ENCODE results near the gene C2orf76. TPM values are rescaled to one million over a fixed set of nuclear protein-coding genes. Genes with fewer than 3 reads are reported as not detected.

C2orf76 gene
- total RNA-seq, 2 donors from 2014 or later = 10.7 to 10.9 TPM

GRCh38 chr2:119311371-119311770, 55.3 kb downstream of the C2orf76 start:
- H3K4me3 ChIP-seq (ENCODE audit: low read length) = no peak overlapping the region
- Mint-ChIP-seq H3K27me3 (ENCODE audit: insufficient read depth) (no peaks in the 10 kb centered on the region), H3K4me3 (no peak overlapping the region), H3K9me3 (no peaks in the 10 kb centered on the region), H3K36me3 (ENCODE audit: low read depth) (no peaks in the 10 kb centered on the region), H3K4me1 (peaks cover 6% of the 10 kb centered on the region), H3K27ac (no peak overlapping the region)
- no peaks in the 10 kb centered on the region for H3K9me3 ChIP-seq (ENCODE audit: control insufficient read depth, low read length)
- peak; percentile 68 for DNase-seq
- 75% methylated on average over 5 of the region's 5 CpGs; no CpG with 5 or more reads in 1 of the 2 experiments for WGBS, 2 experiments (ENCODE audit: insufficient coverage in 1 of 2, insufficient read length in 1 of 2)
- TF ChIP-seq CTCF (conservative IDR thresholded peaks at IDR 0.05) = peak; percentile 58
- H3K27ac ChIP-seq (ENCODE audit: low read depth, low read length) = no peak overlapping the region
- H3K4me1 ChIP-seq (ENCODE audit: control insufficient read depth, insufficient read depth, low read length) = no peaks in the 10 kb centered on the region
- H3K9ac ChIP-seq (ENCODE audit: extremely low read depth, low read length, poor library complexity, severe bottlenecking) = no peak overlapping the region
- H3K27me3 ChIP-seq (ENCODE audit: control insufficient read depth, insufficient read depth, low read length, poor library complexity, severe bottlenecking) = no peaks in the 10 kb centered on the region
- H3K36me3 ChIP-seq (ENCODE audit: control insufficient read depth, insufficient read depth, low read length) = no peaks in the 10 kb centered on the region

GRCh38 chr2:119308793-119309330, 57.8 kb downstream of the C2orf76 start:
- Mint-ChIP-seq H3K36me3 (ENCODE audit: low read depth) (no peaks in the 10 kb centered on the region), H3K27ac (no peak overlapping the region), H3K9me3 (no peaks in the 10 kb centered on the region), H3K4me3 (no peak overlapping the region), H3K27me3 (ENCODE audit: insufficient read depth) (no peaks in the 10 kb centered on the region), H3K4me1 (peaks cover 7% of the 10 kb centered on the region)
- no peak for DNase-seq
- no peak for TF ChIP-seq CTCF (conservative IDR thresholded peaks at IDR 0.05)
- WGBS, 2 experiments (ENCODE audit: insufficient coverage in 1 of 2, insufficient read length in 1 of 2) = 87 to 96% methylated on average over 3 to 4 of the region's 4 CpGs
- Histone ChIP-seq H3K9me3 (ENCODE audit: control insufficient read depth, low read length) (no peaks in the 10 kb centered on the region), H3K9ac (ENCODE audit: extremely low read depth, low read length, poor library complexity, severe bottlenecking) (no peak overlapping the region), H3K4me3 (ENCODE audit: low read length) (no peak overlapping the region), H3K27ac (ENCODE audit: low read depth, low read length) (no peak overlapping the region), H3K4me1 (ENCODE audit: control insufficient read depth, insufficient read depth, low read length) (no peaks in the 10 kb centered on the region), H3K27me3 (ENCODE audit: control insufficient read depth, insufficient read depth, low read length, poor library complexity, severe bottlenecking) (no peaks in the 10 kb centered on the region), H3K36me3 (ENCODE audit: control insufficient read depth, insufficient read depth, low read length) (no peaks in the 10 kb centered on the region)

GRCh38 chr2:119307419-119308140, 59.1 kb downstream of the C2orf76 start:
- no peaks in the 10 kb centered on the region for H3K9me3 Mint-ChIP-seq
- H3K27ac ChIP-seq (ENCODE audit: low read depth, low read length) = no peak overlapping the region
- no peaks in the 10 kb centered on the region for H3K36me3 Mint-ChIP-seq (ENCODE audit: low read depth)
- H3K9me3 ChIP-seq (ENCODE audit: control insufficient read depth, low read length) = no peaks in the 10 kb centered on the region
- H3K4me3 Mint-ChIP-seq = no peak overlapping the region
- peaks cover 18% of the 10 kb centered on the region for H3K4me1 Mint-ChIP-seq
- H3K27me3 Mint-ChIP-seq (ENCODE audit: insufficient read depth) = no peaks in the 10 kb centered on the region
- WGBS, 2 experiments (ENCODE audit: insufficient coverage in 1 of 2, insufficient read length in 1 of 2) = 80% methylated on average over 7 of the region's 7 CpGs; no CpG with 5 or more reads in 1 of the 2 experiments
- no peak overlapping the region for H3K4me3 ChIP-seq (ENCODE audit: low read length)
- DNase-seq = peak; percentile 64
- no peak for TF ChIP-seq CTCF (conservative IDR thresholded peaks at IDR 0.05)
- no peaks in the 10 kb centered on the region for H3K36me3 ChIP-seq (ENCODE audit: control insufficient read depth, insufficient read depth, low read length)
- H3K27ac Mint-ChIP-seq = no peak overlapping the region
- no peak overlapping the region for H3K9ac ChIP-seq (ENCODE audit: extremely low read depth, low read length, poor library complexity, severe bottlenecking)
- H3K4me1 ChIP-seq (ENCODE audit: control insufficient read depth, insufficient read depth, low read length) = no peaks in the 10 kb centered on the region
- H3K27me3 ChIP-seq (ENCODE audit: control insufficient read depth, insufficient read depth, low read length, poor library complexity, severe bottlenecking) = no peaks in the 10 kb centered on the region
